NCI-H2107 (cell line): ENCODE measurements around the gene NXPH3.
A peak's percentile ranks its signal among the peaks of the same experiment; 100 is the strongest.
"Not testable (repeated sequence)": the region's sequence is repeated elsewhere in the genome, so short reads cannot be mapped to it uniquely, and the experiment has no call there.

Experiments used
- DNase-seq: peaks from one replicate; lab custom pipeline; 2025; lab: John Stamatoyannopoulos, UW

Gene NXPH3

GRCh38 chr17:49554694-49555494, 20.8 kb upstream of the NXPH3 start:
- no peak for DNase-seq

- DNase-seq, result no peak
Observed at GRCh38 chr17:49555495-49556222, 20.0 kb upstream of the NXPH3 start.

GRCh38 chr17:49556223-49556943, 19.3 kb upstream of the NXPH3 start:
- peak; percentile 37 for DNase-seq

GRCh38 chr17:49557312-49558024, 18.2 kb upstream of the NXPH3 start:
- DNase-seq, result peak; percentile 47

DNA sequence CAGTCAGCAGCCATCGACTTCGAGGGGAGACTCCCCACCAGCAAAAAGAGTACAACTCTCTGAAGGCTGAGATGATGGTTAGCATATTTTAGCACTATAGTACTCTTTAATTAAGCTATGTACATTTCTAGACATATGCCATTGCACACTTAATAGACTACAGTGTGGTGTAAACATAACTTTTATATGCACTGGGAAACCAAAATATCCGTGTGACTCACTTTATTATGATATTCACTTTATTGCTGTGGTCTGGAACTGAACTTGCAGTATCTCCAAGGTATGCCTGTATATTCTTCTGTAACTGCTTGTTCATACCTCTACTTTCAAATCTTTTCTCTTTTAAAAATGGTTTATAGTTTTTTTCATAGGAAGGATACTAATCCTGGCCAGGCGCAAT, 11.0 kb upstream of the NXPH3 start:
- DNase-seq, result no peak

- peak; percentile 56 for DNase-seq
Observed at GRCh38 chr17:49565948-49566491, 9.7 kb upstream of the NXPH3 start.

DNA sequence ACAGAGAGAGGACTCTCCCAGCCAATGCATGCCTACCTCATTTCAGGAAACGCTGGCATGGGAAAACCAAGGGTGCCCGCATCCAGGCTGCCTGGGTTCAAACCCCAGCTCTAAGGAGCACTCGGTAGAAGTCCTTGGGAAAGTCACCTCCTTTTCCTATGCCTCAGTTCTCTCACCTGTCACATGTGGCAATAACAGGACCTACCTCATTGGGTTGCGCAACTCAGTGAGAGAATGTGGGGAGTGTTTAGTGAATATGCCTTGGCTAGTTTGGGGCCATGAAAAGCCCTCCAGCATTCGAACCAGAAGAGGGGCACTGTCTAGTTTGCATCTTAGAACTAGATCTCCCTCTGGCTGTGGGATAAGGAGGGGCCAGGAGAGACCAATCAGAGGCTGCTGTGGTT, 9.0 kb upstream of the NXPH3 start:
- DNase-seq, result no peak

GRCh38 chr17:49567104-49567521, 8.6 kb upstream of the NXPH3 start:
- DNase-seq, result no peak

GRCh38 chr17:49567871-49568694, 7.6 kb upstream of the NXPH3 start:
- peak; percentile 59 for DNase-seq

GRCh38 chr17:49568695-49569047, 7.0 kb upstream of the NXPH3 start:
- not testable (repeated sequence) for DNase-seq

GRCh38 chr17:49570540-49571242, 5.0 kb upstream of the NXPH3 start:
- no peak for DNase-seq

DNA sequence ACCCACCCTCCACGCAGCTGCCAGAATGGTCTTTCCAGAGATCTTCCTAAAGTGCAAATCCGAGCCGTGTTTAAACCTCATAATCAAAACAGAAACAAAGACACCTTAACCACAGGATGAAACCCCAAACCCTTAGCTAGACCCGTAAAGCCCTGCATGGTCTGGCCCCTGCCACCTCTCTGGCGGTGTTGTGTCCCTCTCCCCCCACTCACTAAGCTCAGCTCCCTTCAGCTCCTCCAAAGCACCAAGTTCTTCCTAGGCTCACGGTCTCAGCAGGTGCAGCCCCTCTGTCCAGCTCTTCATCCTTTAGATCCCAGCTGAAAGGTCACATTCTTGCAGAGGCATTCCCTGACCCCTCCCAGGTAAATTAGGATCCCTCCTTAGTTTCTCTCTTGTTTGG, 4.4 kb upstream of the NXPH3 start:
- no peak for DNase-seq

GRCh38 chr17:49571764-49572163, 3.9 kb upstream of the NXPH3 start:
- no peak for DNase-seq

DNA sequence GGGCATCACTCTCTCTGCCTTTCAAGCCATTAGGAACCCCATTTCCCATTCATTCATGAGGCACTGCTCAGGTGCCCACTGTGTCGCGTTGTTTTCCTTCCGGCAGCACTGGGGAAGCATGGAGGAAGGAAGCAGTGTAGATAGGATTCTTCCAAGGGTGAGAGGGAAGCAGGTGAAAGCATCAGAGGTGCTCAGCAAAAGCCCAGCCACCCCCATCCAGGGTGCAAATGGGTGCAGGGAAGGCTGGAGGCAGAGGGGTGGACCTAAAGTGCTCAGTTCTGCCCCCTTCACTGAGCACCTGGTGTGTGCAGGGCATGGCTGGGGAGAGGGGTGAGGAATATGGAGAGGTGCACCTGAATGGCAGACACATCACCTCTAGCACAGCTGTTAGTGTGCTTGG, 3.4 kb upstream of the NXPH3 start:
- DNase-seq, result no peak

GRCh38 chr17:49572806-49573420, 2.8 kb upstream of the NXPH3 start:
- DNase-seq, result no peak

GRCh38 chr17:49573510-49574322, 2.0 kb upstream of the NXPH3 start:
- no peak for DNase-seq

DNA sequence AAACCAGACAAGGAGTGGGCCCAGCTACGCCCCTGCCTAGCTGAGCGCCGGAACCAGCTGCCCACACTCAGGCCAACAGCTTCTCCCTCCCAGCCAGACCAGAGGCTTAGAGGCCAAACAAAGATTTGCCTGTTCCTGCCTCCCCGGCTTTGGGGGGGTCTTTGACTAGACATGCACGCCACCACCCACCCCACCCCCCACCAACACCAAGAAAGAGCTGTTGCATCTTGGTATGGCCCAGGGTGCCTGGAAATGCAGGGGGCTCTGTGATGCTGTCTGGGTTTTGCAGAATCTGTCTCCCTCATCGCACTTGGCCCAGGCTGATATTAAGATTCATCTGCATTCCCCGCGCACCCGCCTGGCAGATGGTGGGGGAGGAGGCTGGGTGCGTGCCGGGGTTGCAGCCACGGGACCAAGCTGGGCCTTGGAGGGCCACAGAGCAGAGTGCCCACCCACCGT, 1.3 kb upstream of the NXPH3 start:
- no peak for DNase-seq

GRCh38 chr17:49574945-49575678, 559 bp upstream of the NXPH3 start:
- no peak for DNase-seq
